NB4 (cell line): ENCODE data around the gene CCDC152.

Source experiments
- DNase-seq: peaks from one replicate; pipeline ENCODE4 v3.0.0; 2010; ENCODE audit warnings: low read depth
- H3K4me3 ChIP-seq: one replicate; pipeline ENCODE4 v1.5.1; 2011; ENCODE audit warnings: mild to moderate bottlenecking, low read depth, low read length, moderate library complexity
- CTCF ChIP-seq: IDR thresholded peaks from one replicate; pipeline ENCODE4 v1.5.1; 2012; ENCODE audit warnings: low read depth, low read length
- MAX ChIP-seq: IDR thresholded peaks from 2 replicates; pipeline ENCODE4 v1.6.1; 2011; ENCODE audit warnings: low read depth, low read length
- MYC ChIP-seq: IDR thresholded peaks from 2 replicates; pipeline ENCODE4 v1.6.1; 2011; ENCODE audit warnings: low read depth, low read length
- POLR2A ChIP-seq: IDR thresholded peaks from 2 replicates; pipeline ENCODE4 v1.6.1; 2011; ENCODE audit warnings: mild to moderate bottlenecking; ENCODE audit not compliant: insufficient read length; ENCODE audit errors: extremely low read depth

The CCDC152 gene

GRCh38 chr5:42772265-42772993, 15.8 kb downstream of the CCDC152 start:
- no peak overlapping the region for H3K4me3 ChIP-seq
- no peak for DNase-seq
- TF ChIP-seq CTCF, result no peak
- TF ChIP-seq MYC, result no peak
- no peak for TF ChIP-seq POLR2A
- TF ChIP-seq MAX, result no peak

- DNase-seq, result no peak
- no peak overlapping the region for H3K4me3 ChIP-seq
- TF ChIP-seq MAX (no peak), MYC (no peak), POLR2A (no peak), CTCF (no peak)
These were observed 22.5 kb downstream of the CCDC152 start for GRCh38 chr5:42779083-42779482.

- DNase-seq, result no peak
- TF ChIP-seq MYC (no peak), MAX (no peak), POLR2A (no peak), CTCF (no peak)
- no peak overlapping the region for H3K4me3 ChIP-seq
These were observed 25.0 kb downstream of the CCDC152 start for GRCh38 chr5:42781584-42781983.

GRCh38 chr5:42784132-42784531, 27.5 kb downstream of the CCDC152 start:
- DNase-seq, result no peak
- H3K4me3 ChIP-seq, result no peak overlapping the region
- TF ChIP-seq POLR2A (no peak), MAX (no peak), MYC (no peak), CTCF (no peak)

GRCh38 chr5:42785756-42786155, 29.1 kb downstream of the CCDC152 start:
- TF ChIP-seq POLR2A (no peak), CTCF (no peak), MYC (no peak), MAX (no peak)
- DNase-seq, result no peak
- no peak overlapping the region for H3K4me3 ChIP-seq

GRCh38 chr5:42787073-42787472, 30.5 kb downstream of the CCDC152 start:
- no peak for DNase-seq
- TF ChIP-seq CTCF, result no peak
- TF ChIP-seq MYC, result no peak
- TF ChIP-seq MAX, result no peak
- TF ChIP-seq POLR2A, result no peak
- no peak overlapping the region for H3K4me3 ChIP-seq
